ENCODE data around the gene ZNF331.

Gene ZNF331

GRCh38 chr19:53577968-53578367, 40.0 kb downstream of the ZNF331 start:
- no peak for DNase-seq

- DNase-seq = no peak
Observed at GRCh38 chr19:53579518-53579917, 41.6 kb downstream of the ZNF331 start.

- DNase-seq = no peak
Observed at GRCh38 chr19:53580871-53581835, 43.2 kb downstream of the ZNF331 start.

- DNase-seq = no peak
Observed at GRCh38 chr19:53581871-53582279, 43.9 kb downstream of the ZNF331 start.

GRCh38 chr19:53583181-53583580, 45.2 kb downstream of the ZNF331 start:
- DNase-seq = no peak

- DNase-seq = no peak
Observed at GRCh38 chr19:53586277-53586691, 48.3 kb downstream of the ZNF331 start.

- DNase-seq = no peak
Observed at GRCh38 chr19:53594811-53595509, 57.0 kb downstream of the ZNF331 start.

GRCh38 chr19:53595510-53595867, 57.5 kb downstream of the ZNF331 start:
- DNase-seq = no peak

- no peak for DNase-seq
Observed at GRCh38 chr19:53596056-53596455, 58.1 kb downstream of the ZNF331 start.

GRCh38 chr19:53597023-53597422, 59.1 kb downstream of the ZNF331 start:
- DNase-seq = no peak

GRCh38 chr19:53598361-53598760, 60.4 kb downstream of the ZNF331 start:
- DNase-seq = no peak

GRCh38 chr19:53600217-53600616, 62.3 kb downstream of the ZNF331 start:
- DNase-seq = no peak

- DNase-seq = no peak
Observed at GRCh38 chr19:53606031-53606430, 68.1 kb downstream of the ZNF331 start.

GRCh38 chr19:53608381-53608780, 70.4 kb downstream of the ZNF331 start:
- no peak for DNase-seq

GRCh38 chr19:53612762-53613526, 75.0 kb downstream of the ZNF331 start:
- DNase-seq = no peak

GRCh38 chr19:53621885-53622740, 84.2 kb downstream of the ZNF331 start:
- DNase-seq = no peak

GRCh38 chr19:53624771-53625545, 87.0 kb downstream of the ZNF331 start:
- no peak for DNase-seq

- DNase-seq = no peak
Observed at GRCh38 chr19:53626486-53626885, 88.5 kb downstream of the ZNF331 start.

- no peak for DNase-seq
Observed at GRCh38 chr19:53626976-53627375, 89.0 kb downstream of the ZNF331 start.
